COLO668 (cell line): Measurements from ENCODE around the gene CALHM1.
"Not testable (repeated sequence)": the region's sequence is repeated elsewhere in the genome, so short reads cannot be mapped to it uniquely, and the experiment has no call there.

Source experiments
- DNase-seq: peaks from one replicate; lab custom pipeline; 2025; ENCODE audit not compliant: unreplicated experiment; lab: John Stamatoyannopoulos, UW

CALHM1 gene

GRCh38 chr10:103458720-103459119 is at the start of gene CALHM1:
Gene CALHM1, minus strand, starts transcription at chr10:103458900. Its CDS starts 149 bp downstream, at chr10:103458751.
- peak; percentile 52 for DNase-seq

GRCh38 chr10:103507235-103508191 is 48.8 kb upstream of the CALHM1 start:
- peak; percentile 88 for DNase-seq

GRCh38 chr10:103506061-103506460 is 47.4 kb upstream of the CALHM1 start:
- no peak for DNase-seq

GRCh38 chr10:103504181-103504783 is 45.6 kb upstream of the CALHM1 start:
- DNase-seq, result peak; percentile 22

GRCh38 chr10:103503777-103504176 is 45.1 kb upstream of the CALHM1 start:
- not testable (repeated sequence) for DNase-seq

GRCh38 chr10:103502849-103503660 is 44.4 kb upstream of the CALHM1 start:
- DNase-seq, result no peak

GRCh38 chr10:103501186-103501585 is 42.5 kb upstream of the CALHM1 start:
- DNase-seq, result no peak

- no peak for DNase-seq
Measured at GRCh38 chr10:103500481-103500880, 41.8 kb upstream of the CALHM1 start.

- DNase-seq, result no peak
Measured at GRCh38 chr10:103499881-103500280, 41.2 kb upstream of the CALHM1 start.

GRCh38 chr10:103498936-103499638 is 40.4 kb upstream of the CALHM1 start:
- peak; percentile 24 for DNase-seq

GRCh38 chr10:103497161-103497915 is 38.6 kb upstream of the CALHM1 start:
- DNase-seq, result no peak

GRCh38 chr10:103495321-103495720 is 36.6 kb upstream of the CALHM1 start:
- DNase-seq, result no peak

- peak; percentile 56 for DNase-seq
Measured at GRCh38 chr10:103493916-103494877, 35.5 kb upstream of the CALHM1 start.

GRCh38 chr10:103493362-103493915 is 34.7 kb upstream of the CALHM1 start, which contains the start of gene NEURL1:
Gene NEURL1, plus strand, starts transcription at chr10:103493705. Its CDS starts 683 bp downstream, at chr10:103494388.
- DNase-seq, result peak; percentile 74

- DNase-seq, result no peak
Measured at GRCh38 chr10:103492655-103493261, 34.1 kb upstream of the CALHM1 start.

GRCh38 chr10:103491729-103492364 is 33.1 kb upstream of the CALHM1 start:
- peak; percentile 53 for DNase-seq

- DNase-seq, result no peak
Measured at GRCh38 chr10:103490986-103491314, 32.2 kb upstream of the CALHM1 start.

- no peak for DNase-seq
Measured at GRCh38 chr10:103487410-103487708, 28.7 kb upstream of the CALHM1 start.
